Activated naive CD8-positive, alpha-beta T cell treated with anti-CD3 and anti-CD28 coated beads, Interleukin-2, amount 50 U/mL, for 24 hours (primary cell): ENCODE measurements around the gene TIA1.
A peak's percentile ranks its signal among the peaks of the same experiment; 100 is the strongest.
"Not testable (repeated sequence)": the region's sequence is repeated elsewhere in the genome, so short reads cannot be mapped to it uniquely, and the experiment has no call there.

Source experiments
- ATAC-seq: fragments of 150-1000 bp; cut with Tn5 transposase; one replicate; pipeline ENCODE4 v1.10.0; 2021
- DNase-seq: peaks from one replicate; pipeline ENCODE4 v3.0.0; 2021
- H3K27ac Mint-ChIP-seq: one replicate; pipeline ENCODE4 v1.8.0; 2021; ENCODE audit warnings: mild to moderate bottlenecking, mixed read lengths
- H3K27me3 Mint-ChIP-seq: one replicate; pipeline ENCODE4 v1.8.0; 2021; ENCODE audit warnings: mixed read lengths
- H3K36me3 Mint-ChIP-seq: one replicate; pipeline ENCODE4 v1.8.0; 2021; ENCODE audit warnings: low read depth, mixed read lengths
- H3K4me1 Mint-ChIP-seq: one replicate; pipeline ENCODE4 v1.8.0; 2021; ENCODE audit warnings: mixed read lengths
- H3K4me3 Mint-ChIP-seq: one replicate; pipeline ENCODE4 v1.8.0; 2021; ENCODE audit warnings: mild to moderate bottlenecking, moderate library complexity, mixed read lengths
- H3K9me3 Mint-ChIP-seq: one replicate; pipeline ENCODE4 v1.8.0; 2021; ENCODE audit warnings: mixed read lengths

TIA1 gene

DNA sequence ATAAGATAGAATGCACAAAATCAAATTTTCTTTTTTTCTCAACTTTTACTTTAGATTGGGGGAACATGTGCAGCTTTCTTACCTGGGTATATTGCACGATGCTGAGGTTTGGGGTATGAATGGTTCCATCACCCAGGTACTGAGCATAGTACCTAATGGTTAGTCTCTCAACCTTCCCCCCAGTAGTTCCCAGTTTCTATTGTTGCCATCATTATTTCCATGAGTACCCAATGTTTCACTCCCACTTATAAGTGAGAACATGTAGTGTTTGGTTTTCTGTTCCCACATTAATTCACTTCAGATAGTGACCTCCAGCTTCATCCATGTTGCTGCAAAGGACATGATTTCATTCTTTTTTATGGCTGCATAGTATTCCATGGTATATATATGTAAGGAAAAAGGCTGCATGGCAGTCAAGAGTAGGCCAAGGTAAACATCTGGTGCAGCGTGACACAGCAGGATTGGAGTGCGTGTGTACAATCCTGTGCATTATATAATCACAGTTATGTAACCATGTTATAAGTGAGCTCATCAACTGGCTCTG, 47.1 kb downstream of the TIA1 start:
- no peak for ATAC-seq

GRCh38 chr2:70199320-70199864, 49.0 kb downstream of the TIA1 start:
- Mint-ChIP-seq H3K4me1 (no peaks in the 10 kb centered on the region), H3K9me3 (no peaks in the 10 kb centered on the region), H3K27me3 (no peaks in the 10 kb centered on the region), H3K27ac (no peak overlapping the region), H3K36me3 (no peaks in the 10 kb centered on the region), H3K4me3 (no peak overlapping the region)
- ATAC-seq (no peak), DNase-seq (no peak)

More for the DNA sequence above, 47.1 kb downstream of the TIA1 start:
- H3K27ac Mint-ChIP-seq: no peak overlapping the region
- H3K36me3 Mint-ChIP-seq: no peaks in the 10 kb centered on the region
- no peak for DNase-seq
- H3K27me3 Mint-ChIP-seq: no peaks in the 10 kb centered on the region
- no peaks in the 10 kb centered on the region for H3K4me1 Mint-ChIP-seq
- no peaks in the 10 kb centered on the region for H3K9me3 Mint-ChIP-seq
- no peak overlapping the region for H3K4me3 Mint-ChIP-seq

- DNase-seq (no peak), ATAC-seq (no peak)
- Mint-ChIP-seq H3K4me3 (no peak overlapping the region), H3K27me3 (peaks cover 2% of the 10 kb centered on the region), H3K36me3 (no peaks in the 10 kb centered on the region), H3K9me3 (no peaks in the 10 kb centered on the region), H3K27ac (no peak overlapping the region), H3K4me1 (peaks cover 30% of the 10 kb centered on the region)
Observed at GRCh38 chr2:70192516-70192915, 55.9 kb downstream of the TIA1 start.

DNA sequence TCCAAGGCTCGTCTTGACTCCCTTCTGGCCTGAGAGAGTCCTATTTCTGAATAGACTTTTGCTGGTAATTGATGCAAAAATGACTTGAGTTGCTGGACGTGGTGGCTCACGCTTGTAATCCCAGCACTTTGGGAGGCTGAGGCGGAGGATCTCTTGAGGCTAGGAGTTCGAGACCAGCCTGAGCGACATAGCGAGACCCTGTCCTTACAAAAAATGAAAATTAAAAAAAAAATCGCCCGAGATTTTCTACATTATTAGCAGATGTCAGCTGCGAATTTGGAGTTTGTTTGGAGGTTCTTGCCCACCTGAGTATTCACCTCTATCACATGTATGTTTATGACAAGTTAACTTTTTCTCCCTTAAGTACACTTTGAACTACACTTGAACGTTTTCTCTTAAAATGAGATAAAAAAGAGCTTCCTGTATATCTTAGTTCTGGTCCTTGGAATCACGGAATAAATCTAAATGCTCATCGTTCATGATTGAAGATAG, 57.1 kb downstream of the TIA1 start:
- no peak for DNase-seq
- Mint-ChIP-seq H3K9me3 (no peaks in the 10 kb centered on the region), H3K27ac (peak overlapping the region; percentile 98), H3K4me3 (peak overlapping the region; percentile 88), H3K36me3 (no peaks in the 10 kb centered on the region), H3K4me1 (peaks cover 30% of the 10 kb centered on the region), H3K27me3 (peaks cover 2% of the 10 kb centered on the region)
- ATAC-seq: no peak

DNA sequence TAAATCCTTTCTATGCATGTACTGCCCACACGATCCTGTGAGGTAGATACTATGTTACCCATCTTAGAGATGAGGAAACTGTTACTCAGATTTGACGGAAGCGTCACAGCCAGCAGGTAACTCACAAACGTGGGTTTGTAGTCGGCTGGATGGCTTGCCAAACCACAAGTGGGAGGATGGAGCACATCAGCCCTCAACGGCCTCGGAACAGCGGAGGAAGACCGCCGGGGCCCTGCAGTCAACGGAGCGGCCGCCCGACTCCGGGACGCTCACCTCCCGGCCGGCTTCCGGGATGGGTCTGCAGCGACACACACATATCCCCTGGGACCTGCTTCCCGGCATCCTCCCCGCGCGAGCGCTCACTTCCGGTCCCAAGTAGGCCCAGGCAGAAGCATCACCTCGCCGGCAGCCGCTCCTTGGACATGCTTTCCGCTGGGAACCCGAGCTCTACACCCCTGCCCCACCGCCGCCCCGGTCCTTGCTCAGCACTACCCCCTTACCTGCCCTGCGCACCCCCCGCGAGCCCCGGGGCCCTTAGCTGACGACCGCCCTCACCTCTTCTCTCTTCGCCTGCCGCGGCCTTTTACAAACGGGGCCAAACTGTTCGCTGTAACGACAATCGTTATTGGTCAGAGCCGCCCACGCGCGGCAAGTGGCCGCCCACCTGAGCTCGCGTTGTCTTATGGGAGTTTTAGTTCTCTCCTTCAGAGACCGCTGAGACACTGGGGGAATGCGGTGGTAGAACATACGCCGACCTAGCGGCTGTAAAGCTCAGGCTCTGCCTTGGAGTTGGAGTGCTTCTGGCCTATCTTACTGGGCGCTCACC, 57.8 kb downstream of the TIA1 start, which contains the start of gene C2orf42:
C2orf42 (minus strand) TSS at position 602 of the 826 bp plus-strand sequence. CDS start 9,034 bp downstream, outside the sequence.
- Mint-ChIP-seq H3K27me3 (peaks cover 2% of the 10 kb centered on the region), H3K36me3 (no peaks in the 10 kb centered on the region)

DNA sequence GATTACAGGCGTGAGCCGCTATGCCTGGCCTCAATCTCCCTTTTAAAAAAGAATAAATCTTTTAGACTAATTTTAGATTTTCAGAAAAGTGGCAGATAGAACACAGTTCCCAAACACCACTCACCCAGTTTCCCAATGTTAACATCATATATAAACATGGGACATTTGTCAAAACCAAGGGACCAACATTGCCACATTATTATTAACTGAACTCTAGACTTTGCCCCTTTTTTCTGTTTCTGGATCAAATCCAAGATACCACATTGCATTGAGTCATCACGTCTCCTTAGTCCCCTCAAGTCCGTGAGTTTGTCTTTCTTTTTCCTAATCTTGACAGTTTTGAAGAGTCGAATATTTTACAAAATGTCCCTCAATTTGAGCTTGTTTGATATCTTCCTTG, 60.0 kb downstream of the TIA1 start:
- ATAC-seq (no peak), DNase-seq (no peak)
- Mint-ChIP-seq H3K27ac (peak overlapping the region; percentile 77), H3K36me3 (no peaks in the 10 kb centered on the region), H3K27me3 (peaks cover 2% of the 10 kb centered on the region), H3K4me1 (peaks cover 30% of the 10 kb centered on the region), H3K4me3 (peak overlapping the region; percentile 88), H3K9me3 (no peaks in the 10 kb centered on the region)

More for the DNA sequence above, 57.8 kb downstream of the TIA1 start, which contains the start of gene C2orf42:
- Mint-ChIP-seq H3K4me3 (peak within 1 kb of the TSS; percentile 88), H3K27ac (peak within 1 kb of the TSS; percentile 98), H3K9me3 (no peaks in the 10 kb centered on the region), H3K4me1 (peaks cover 30% of the 10 kb centered on the region)
- peak; percentile 89 for ATAC-seq
- peak; percentile 96 for DNase-seq

- ATAC-seq, H3K4me3 Mint-ChIP-seq, H3K9me3 Mint-ChIP-seq, H3K36me3 Mint-ChIP-seq, DNase-seq, H3K27me3 Mint-ChIP-seq, H3K27ac Mint-ChIP-seq: not testable (repeated sequence)
- peaks cover 30% of the 10 kb centered on the region for H3K4me1 Mint-ChIP-seq
Observed at GRCh38 chr2:70187170-70187569, 61.3 kb downstream of the TIA1 start.

GRCh38 chr2:70182689-70183088, 65.7 kb downstream of the TIA1 start:
- no peak overlapping the region for H3K4me3 Mint-ChIP-seq
- no peak for DNase-seq
- no peaks in the 10 kb centered on the region for H3K4me1 Mint-ChIP-seq
- H3K9me3 Mint-ChIP-seq: no peaks in the 10 kb centered on the region
- no peak overlapping the region for H3K27ac Mint-ChIP-seq
- no peak for ATAC-seq
- peaks cover 12% of the 10 kb centered on the region for H3K36me3 Mint-ChIP-seq
- no peaks in the 10 kb centered on the region for H3K27me3 Mint-ChIP-seq

GRCh38 chr2:70181363-70181956, 67.0 kb downstream of the TIA1 start:
- ATAC-seq: no peak
- Mint-ChIP-seq H3K36me3 (peaks cover 18% of the 10 kb centered on the region), H3K27ac (no peak overlapping the region)

DNA sequence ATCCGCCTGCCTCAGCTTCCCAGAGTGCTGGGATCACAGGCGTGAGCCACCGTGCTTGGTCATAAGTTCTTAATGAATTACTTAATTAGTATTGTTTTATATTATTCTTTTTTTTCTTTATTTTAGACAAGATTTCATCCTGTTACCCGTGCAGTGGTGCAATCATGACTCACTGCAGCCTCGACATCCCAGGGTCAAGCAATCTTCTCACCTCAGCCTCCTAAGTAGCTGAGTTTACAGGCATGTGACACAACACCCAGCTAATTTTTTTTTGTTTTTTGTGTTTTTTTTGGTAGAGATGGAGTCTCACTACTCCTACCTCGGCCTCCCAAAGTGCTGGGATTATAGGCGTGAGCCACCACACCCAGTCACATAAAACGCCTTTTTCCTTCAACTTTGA, 74.9 kb downstream of the TIA1 start:
- DNase-seq: no peak
- ATAC-seq: no peak
- Mint-ChIP-seq H3K36me3 (peaks cover 38% of the 10 kb centered on the region), H3K27me3 (no peaks in the 10 kb centered on the region), H3K4me1 (no peaks in the 10 kb centered on the region), H3K27ac (no peak overlapping the region), H3K9me3 (no peaks in the 10 kb centered on the region), H3K4me3 (no peak overlapping the region)

More at GRCh38 chr2:70181363-70181956, 67.0 kb downstream of the TIA1 start:
- Mint-ChIP-seq H3K4me1 (no peaks in the 10 kb centered on the region), H3K4me3 (no peak overlapping the region), H3K9me3 (no peaks in the 10 kb centered on the region), H3K27me3 (no peaks in the 10 kb centered on the region)
- no peak for DNase-seq

DNA sequence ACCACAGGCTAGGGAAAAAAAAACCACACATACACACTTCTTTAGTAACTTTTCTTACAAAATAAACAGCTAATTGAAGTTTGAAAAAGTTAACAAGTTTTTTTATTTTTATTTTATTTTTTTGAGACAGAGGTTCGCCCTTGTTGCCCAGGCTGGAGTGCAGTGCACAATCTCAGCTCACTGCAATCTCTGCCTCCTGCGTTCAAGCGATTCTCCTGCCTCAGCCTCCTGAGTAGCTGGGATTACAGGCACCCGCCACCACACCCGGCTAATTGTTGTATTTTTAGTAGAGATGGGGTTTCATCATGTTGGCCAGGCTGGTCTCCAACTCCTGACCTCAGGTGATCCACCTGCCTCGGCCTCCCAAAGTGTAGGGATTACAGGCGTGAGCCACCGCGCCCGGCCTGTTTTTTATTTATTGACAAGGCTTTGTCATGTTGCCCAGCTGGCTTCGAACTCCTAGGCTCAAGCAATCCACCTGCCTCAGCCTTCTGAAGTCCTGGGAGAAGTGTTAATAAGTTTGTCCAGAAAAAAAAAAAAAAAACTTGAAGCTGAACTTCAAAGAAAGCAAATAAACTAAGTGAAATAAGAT, 78.7 kb downstream of the TIA1 start:
- not testable (repeated sequence) for H3K27ac Mint-ChIP-seq, H3K9me3 Mint-ChIP-seq, DNase-seq, ATAC-seq, H3K4me1 Mint-ChIP-seq, H3K27me3 Mint-ChIP-seq, H3K4me3 Mint-ChIP-seq
- peaks cover 34% of the 10 kb centered on the region for H3K36me3 Mint-ChIP-seq

GRCh38 chr2:70161069-70161534, 87.3 kb downstream of the TIA1 start:
- Mint-ChIP-seq H3K27ac (peak overlapping the region; percentile 5), H3K9me3 (no peaks in the 10 kb centered on the region), H3K27me3 (no peaks in the 10 kb centered on the region), H3K4me3 (no peak overlapping the region), H3K4me1 (no peaks in the 10 kb centered on the region), H3K36me3 (peaks cover 19% of the 10 kb centered on the region)
- DNase-seq: no peak
- ATAC-seq: no peak

DNA sequence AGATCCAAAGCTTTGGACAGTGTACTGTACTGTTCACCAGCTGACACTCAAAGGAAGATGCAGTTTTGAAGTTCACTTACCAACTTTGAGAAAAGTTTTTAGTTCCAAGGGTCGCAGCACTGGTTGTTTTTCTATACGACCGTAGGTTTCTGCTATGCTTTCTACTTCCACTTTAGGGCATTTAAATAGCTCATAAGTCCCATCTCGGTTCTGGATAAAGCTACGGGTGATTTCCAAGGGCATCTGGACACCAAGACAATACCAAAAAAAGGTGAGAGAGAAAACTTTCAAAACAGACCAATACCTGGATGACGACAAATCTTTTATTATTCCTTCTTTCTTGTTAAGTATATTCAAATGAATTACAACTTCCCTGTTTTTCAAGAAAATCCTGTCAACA, 87.9 kb downstream of the TIA1 start:
- Mint-ChIP-seq H3K4me3 (no peak overlapping the region), H3K4me1 (no peaks in the 10 kb centered on the region), H3K9me3 (no peaks in the 10 kb centered on the region), H3K36me3 (peaks cover 19% of the 10 kb centered on the region), H3K27me3 (no peaks in the 10 kb centered on the region), H3K27ac (peak overlapping the region; percentile 5)
- ATAC-seq: no peak
- no peak for DNase-seq
